GM18858 (cell line): ENCODE results near the gene NRSN2.
A peak's percentile ranks its signal among the peaks of the same experiment; 100 is the strongest.
"Not testable (repeated sequence)": the region's sequence is repeated elsewhere in the genome, so short reads cannot be mapped to it uniquely, and the experiment has no call there.

Experiments used
- ATAC-seq: cut with Tn5 transposase; IDR thresholded peaks from one replicate; pipeline ENCODE4 v1.9.1; 2021; ENCODE audit not compliant: unreplicated experiment

NRSN2 gene

GRCh38 chr20:373171-373890 is 26.4 kb downstream of the NRSN2 start:
- no peak for ATAC-seq

GRCh38 chr20:375265-375889 is 28.5 kb downstream of the NRSN2 start:
- no peak for ATAC-seq

DNA sequence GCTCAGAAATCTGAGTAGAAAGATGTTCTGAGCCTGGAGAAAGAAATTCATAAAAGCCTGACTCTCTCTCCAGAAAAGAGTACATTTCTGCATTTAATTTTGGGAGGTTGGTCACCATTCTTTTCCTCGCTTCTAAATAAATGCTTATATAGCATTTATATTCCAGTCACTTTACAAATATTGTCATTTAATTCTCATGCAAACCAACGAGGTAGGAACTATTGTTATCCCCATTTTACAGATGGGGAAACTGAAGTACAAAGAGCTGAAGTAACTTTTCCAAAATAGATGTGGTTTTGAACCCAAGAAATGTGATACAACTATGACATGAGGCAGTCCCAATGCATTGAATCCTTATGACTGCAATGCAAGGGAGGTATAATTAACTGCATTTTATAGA is 29.2 kb downstream of the NRSN2 start:
- ATAC-seq: no peak

- ATAC-seq: no peak
Measured at GRCh38 chr20:376750-377149, 29.8 kb downstream of the NRSN2 start.

- not testable (repeated sequence) for ATAC-seq
Measured at GRCh38 chr20:377578-377977, 30.7 kb downstream of the NRSN2 start.

- ATAC-seq: no peak
Measured at GRCh38 chr20:378961-379336, 32.0 kb downstream of the NRSN2 start.

GRCh38 chr20:380763-381580 is 34.1 kb downstream of the NRSN2 start:
- ATAC-seq: no peak

DNA sequence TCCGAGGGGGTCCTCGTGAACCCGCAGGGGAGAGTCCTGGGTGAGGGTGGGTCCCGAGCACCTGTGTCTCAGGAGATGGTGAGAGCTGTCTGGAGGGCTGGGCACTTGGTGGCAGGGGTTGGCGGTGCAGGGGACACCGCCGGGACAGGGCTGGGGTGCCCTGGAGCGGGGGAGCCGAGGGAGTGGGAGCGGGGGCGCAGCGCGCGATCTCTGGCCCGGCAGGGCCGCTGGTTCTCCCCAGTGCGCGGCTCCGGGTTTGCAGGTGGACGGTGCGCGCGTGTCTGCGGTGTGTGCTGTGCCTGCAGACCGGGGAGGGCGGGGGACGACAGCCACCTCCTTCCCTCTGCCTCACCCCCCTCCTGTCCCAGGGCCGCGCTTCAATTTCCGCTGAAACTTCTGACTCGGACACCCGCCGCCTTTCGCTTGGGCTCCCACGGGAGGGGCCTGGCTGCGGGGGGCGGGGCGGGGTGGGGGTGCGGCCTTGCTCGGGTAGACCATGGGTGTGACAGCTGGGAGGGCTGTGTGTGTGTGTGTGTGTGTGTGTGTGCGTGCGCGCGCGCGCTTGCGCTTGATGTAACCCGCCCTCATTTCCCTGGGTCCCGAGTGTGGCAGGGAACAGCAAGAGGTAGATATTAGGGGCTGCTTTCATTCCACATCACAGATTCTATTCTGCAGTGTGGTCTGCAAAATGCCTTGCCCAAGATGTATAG is 34.8 kb downstream of the NRSN2 start:
- ATAC-seq: peak; percentile 36

GRCh38 chr20:382291-383115 is 35.6 kb downstream of the NRSN2 start:
- ATAC-seq: peak; percentile 7

GRCh38 chr20:383889-384288 is 37.0 kb downstream of the NRSN2 start:
- no peak for ATAC-seq

DNA sequence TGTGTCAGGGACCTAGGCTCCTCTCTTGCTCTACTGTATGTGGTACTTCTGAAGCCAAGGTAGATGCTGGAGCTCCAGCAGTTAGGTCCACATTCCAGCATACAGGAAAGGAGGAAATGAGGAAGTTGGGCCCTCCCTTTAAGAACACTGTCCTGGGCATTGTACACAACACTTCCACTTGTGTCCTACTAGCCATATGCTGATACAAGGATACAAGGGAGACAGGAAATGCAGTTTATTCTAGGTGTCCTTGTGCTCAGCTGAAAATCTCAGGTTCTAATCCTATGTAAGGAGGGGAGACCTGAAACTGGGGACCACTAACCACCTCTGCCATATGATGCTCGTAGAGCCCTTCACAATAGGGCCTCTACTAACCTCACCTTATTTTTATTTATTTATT is 37.8 kb downstream of the NRSN2 start:
- no peak for ATAC-seq

DNA sequence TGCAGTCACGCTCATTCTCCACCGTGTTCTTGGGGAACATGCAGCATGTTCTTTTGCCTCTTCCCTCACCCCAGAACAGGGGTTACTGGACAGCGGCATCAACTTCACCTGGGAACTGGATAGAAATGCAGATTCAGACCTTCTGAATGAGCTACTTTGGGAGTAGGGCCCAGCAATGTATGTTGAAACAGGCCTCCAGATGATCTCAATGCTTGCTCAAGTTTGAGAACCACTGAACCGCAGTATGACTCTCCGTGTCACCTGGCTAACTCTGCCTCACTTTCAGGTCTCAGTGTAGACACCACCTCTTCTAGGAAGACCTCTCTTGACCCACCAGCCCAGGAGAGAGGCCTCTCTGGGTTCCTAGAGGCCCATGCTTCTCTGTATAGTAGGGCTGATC is 38.5 kb downstream of the NRSN2 start:
- no peak for ATAC-seq

- ATAC-seq: not testable (repeated sequence)
Measured at GRCh38 chr20:386634-387033, 39.7 kb downstream of the NRSN2 start.

- no peak for ATAC-seq
Measured at GRCh38 chr20:387520-387919, 40.6 kb downstream of the NRSN2 start.

GRCh38 chr20:388034-388994 is 41.4 kb downstream of the NRSN2 start:
- ATAC-seq: no peak

- no peak for ATAC-seq
Measured at GRCh38 chr20:389220-389619, 42.3 kb downstream of the NRSN2 start.

- ATAC-seq: no peak
Measured at GRCh38 chr20:391041-391711, 44.3 kb downstream of the NRSN2 start.

DNA sequence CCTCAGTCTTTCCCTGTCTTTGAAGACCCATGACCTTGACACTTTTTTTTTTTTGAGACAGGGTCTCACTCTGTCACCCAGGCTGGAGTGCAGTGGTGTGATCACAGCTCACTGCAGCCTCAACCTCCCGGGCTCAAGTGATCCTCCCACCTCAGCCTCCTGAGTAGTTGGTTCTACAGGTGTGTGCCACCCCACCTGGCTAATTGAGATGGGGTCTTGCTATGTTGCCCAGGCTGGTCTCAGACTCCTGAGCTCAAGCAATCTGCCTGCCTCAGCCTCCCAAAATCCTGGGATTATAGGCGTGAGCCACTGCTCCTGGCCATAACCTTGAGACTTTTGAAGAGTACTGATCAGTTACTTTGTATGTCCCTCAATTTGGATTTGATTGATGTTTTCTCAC is 46.4 kb downstream of the NRSN2 start:
- ATAC-seq: not testable (repeated sequence)

GRCh38 chr20:396252-396618 is 49.3 kb downstream of the NRSN2 start:
- no peak for ATAC-seq
